Measurements from ENCODE around the gene ELOVL1. TPM values are rescaled to one million over a fixed set of nuclear protein-coding genes. Genes with fewer than 3 reads are reported as not detected.

ELOVL1 gene
- total and polyA plus RNA-seq, 2 of the 13 experiments (the other 11 are each of a cell fraction or from before 2014, with no cell fraction given) = 55.2 to 77.4 TPM

GRCh38 chr1:43367904-43368645, at the start of gene ELOVL1 (continued):
- TF ChIP-seq ZBTB40 (IDR thresholded peaks at IDR 0.05) = no peak
- peak; percentile 56; the same call in 1 of the 2 replicates for TF ChIP-seq ZBTB40 (CRISPR knock-in tag; IDR thresholded peaks at IDR 0.05)
- TF ChIP-seq SOX5 (CRISPR knock-in tag; IDR thresholded peaks at IDR 0.05; ENCODE audit: borderline replicate concordance) = peak; percentile 56; the same call in 1 of the 2 replicates
- TF ChIP-seq PHF20 (CRISPR knock-in tag; IDR thresholded peaks at IDR 0.05) = peak; percentile 65
- peak; percentile 45 for TF ChIP-seq HINFP (CRISPR knock-in tag; IDR thresholded peaks at IDR 0.05; ENCODE audit: low read depth)
- TF ChIP-seq ATF7 (IDR thresholded peaks at IDR 0.05) = no peak
- TF ChIP-seq ATF7 (CRISPR knock-in tag; IDR thresholded peaks at IDR 0.05) = no peak
- peak; percentile 65 for TF ChIP-seq PHF21A (CRISPR knock-in tag; IDR thresholded peaks at IDR 0.05)
- peak; percentile 61; the same call in 1 of the 2 replicates for TF ChIP-seq ETS1 (CRISPR knock-in tag; IDR thresholded peaks at IDR 0.05)
- no peak for TF ChIP-seq KDM6A (CRISPR knock-in tag; IDR thresholded peaks at IDR 0.05; ENCODE audit: low read depth)
- no peak for TF ChIP-seq ZNF432 (CRISPR knock-in tag; IDR thresholded peaks at IDR 0.05; ENCODE audit: borderline replicate concordance)
- TF ChIP-seq AFF4 (CRISPR knock-in tag; IDR thresholded peaks at IDR 0.05) = no peak; the same call in 1 of the 2 replicates
- no peak for TF ChIP-seq ZBTB3 (CRISPR knock-in tag; IDR thresholded peaks at IDR 0.05; ENCODE audit: borderline replicate concordance, low read depth)
- TF ChIP-seq SNRNP70 (IDR thresholded peaks at IDR 0.05; ENCODE audit: low read depth, low read length) = no peak
